ENCODE measurements around the gene XRCC5. TPM values are rescaled to one million over a fixed set of nuclear protein-coding genes. Genes with fewer than 3 reads are reported as not detected.

XRCC5 gene
- total RNA-seq, 2 donors from 2014 or later = 205 to 244 TPM

DNA sequence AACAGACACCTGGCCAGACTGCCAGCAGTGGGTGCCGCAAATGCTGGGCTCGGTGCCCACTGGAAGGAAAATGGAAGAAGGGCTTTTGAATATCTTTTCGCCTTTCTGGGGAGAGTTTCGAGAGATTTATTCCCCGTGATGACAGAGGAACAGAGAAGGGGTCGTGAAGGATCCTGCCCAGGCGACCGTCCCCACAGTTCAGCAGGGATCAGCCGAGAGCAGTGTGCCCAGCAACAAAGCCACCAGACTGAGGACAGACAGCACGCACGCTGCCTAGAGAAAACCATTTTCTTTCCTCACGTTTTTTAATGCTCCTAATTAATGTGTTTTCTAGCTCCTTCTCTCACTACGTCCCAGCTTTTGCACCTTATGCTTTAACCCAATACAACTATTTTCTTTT lies 47.7 kb downstream of the XRCC5 start:
- no peaks in the 10 kb centered on the region for H3K27me3 ChIP-seq
- no peaks in the 10 kb centered on the region for H3K9me3 ChIP-seq
- TF ChIP-seq, protein P1, sequence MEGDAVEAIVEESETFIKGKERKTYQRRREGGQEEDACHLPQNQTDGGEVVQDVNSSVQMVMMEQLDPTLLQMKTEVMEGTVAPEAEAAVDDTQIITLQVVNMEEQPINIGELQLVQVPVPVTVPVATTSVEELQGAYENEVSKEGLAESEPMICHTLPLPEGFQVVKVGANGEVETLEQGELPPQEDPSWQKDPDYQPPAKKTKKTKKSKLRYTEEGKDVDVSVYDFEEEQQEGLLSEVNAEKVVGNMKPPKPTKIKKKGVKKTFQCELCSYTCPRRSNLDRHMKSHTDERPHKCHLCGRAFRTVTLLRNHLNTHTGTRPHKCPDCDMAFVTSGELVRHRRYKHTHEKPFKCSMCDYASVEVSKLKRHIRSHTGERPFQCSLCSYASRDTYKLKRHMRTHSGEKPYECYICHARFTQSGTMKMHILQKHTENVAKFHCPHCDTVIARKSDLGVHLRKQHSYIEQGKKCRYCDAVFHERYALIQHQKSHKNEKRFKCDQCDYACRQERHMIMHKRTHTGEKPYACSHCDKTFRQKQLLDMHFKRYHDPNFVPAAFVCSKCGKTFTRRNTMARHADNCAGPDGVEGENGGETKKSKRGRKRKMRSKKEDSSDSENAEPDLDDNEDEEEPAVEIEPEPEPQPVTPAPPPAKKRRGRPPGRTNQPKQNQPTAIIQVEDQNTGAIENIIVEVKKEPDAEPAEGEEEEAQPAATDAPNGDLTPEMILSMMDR (IDR thresholded peaks at IDR 0.05) = no peak
- no peak overlapping the region for H3K27ac ChIP-seq
- no peaks in the 10 kb centered on the region for H3K4me1 ChIP-seq
- H3K36me3 ChIP-seq = peaks cover 19% of the 10 kb centered on the region
- intact Hi-C loops (cut with DNase I) = no loop called here
- H3K4me3 ChIP-seq = no peak overlapping the region
- no peak for DNase-seq
- no peak overlapping the region for H3K9ac ChIP-seq (ENCODE audit: low read depth in 2 of 2, low read length in 2 of 2)

DNA sequence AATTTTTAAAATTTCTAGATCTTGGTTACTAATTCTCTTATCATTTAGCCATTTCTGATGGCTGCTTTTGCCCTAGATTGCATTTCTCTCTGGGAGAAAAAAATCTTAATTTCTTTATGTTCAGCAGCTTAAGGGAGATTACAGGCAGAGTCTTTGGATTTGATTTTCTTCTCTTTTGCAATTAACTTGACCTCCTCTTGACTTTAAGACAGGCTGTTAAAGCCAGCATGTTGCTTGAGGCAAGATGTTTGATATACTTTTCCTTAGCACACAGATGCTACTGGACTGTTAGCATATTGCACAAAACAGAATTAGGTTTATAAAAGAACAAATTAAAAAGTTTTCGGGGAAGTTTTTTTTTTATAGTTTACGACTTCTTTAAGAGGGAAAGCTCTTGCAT lies 50.0 kb downstream of the XRCC5 start:
- H3K9me3 ChIP-seq = no peaks in the 10 kb centered on the region
- H3K4me1 ChIP-seq = no peaks in the 10 kb centered on the region
- no peak for DNase-seq
- intact Hi-C loops (cut with DNase I) = no loop called here
- no peak overlapping the region for H3K4me3 ChIP-seq
- H3K27ac ChIP-seq = no peak overlapping the region
- H3K36me3 ChIP-seq = peaks cover 18% of the 10 kb centered on the region
- H3K9ac ChIP-seq (ENCODE audit: low read depth in 2 of 2, low read length in 2 of 2) = no peak overlapping the region
- TF ChIP-seq, protein P1 (IDR thresholded peaks at IDR 0.05) = no peak
- no peaks in the 10 kb centered on the region for H3K27me3 ChIP-seq

DNA sequence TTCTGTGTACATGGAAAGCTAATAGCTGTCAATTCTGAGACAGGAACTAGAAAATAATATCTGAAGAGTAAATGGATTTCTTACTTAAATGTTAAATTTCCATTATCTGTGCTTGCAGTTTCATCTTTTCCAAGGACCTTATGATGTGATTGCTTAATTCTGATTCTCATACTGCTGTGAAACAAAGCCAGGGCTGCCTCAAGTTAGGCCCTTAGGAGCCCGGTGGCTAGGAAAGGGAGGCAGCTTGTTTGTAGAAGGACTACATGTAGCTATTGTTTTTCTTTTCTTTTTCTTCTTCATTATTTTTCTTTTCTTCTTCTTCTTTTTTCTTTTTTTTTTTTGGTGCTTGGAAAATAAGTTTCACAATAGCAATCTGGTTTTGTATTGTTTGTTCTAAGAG lies 50.5 kb downstream of the XRCC5 start:
- Histone ChIP-seq H3K27ac (no peak overlapping the region), H3K4me3 (no peak overlapping the region), H3K9me3 (no peaks in the 10 kb centered on the region), H3K36me3 (peaks cover 18% of the 10 kb centered on the region), H3K9ac (ENCODE audit: low read depth in 2 of 2, low read length in 2 of 2) (no peak overlapping the region), H3K27me3 (no peaks in the 10 kb centered on the region), H3K4me1 (no peaks in the 10 kb centered on the region)
- no peak for DNase-seq
- TF ChIP-seq, protein P1 (IDR thresholded peaks at IDR 0.05) = no peak
- intact Hi-C loops (cut with DNase I) = no loop called here

DNA sequence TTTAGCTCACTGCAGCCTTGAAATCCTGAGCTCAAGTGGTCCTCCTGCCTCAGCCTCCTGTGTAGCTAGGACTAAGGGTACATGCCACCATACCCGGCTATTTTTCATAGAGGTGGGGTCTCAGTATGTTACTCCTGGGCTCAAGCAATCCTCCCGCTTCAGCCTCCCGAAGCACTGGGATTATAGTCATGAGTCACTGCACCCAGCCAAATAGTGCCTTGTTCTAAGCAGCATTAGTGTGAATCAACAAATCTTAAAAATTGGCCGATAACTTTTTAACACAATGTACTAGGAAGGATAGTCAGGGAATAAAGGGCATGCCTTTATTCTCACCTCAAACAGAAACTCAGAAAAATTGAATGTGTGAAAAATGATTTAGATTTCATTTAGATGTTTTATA lies 51.6 kb downstream of the XRCC5 start:
- Histone ChIP-seq H3K9me3 (no peaks in the 10 kb centered on the region), H3K36me3 (peaks cover 18% of the 10 kb centered on the region), H3K27me3 (no peaks in the 10 kb centered on the region), H3K27ac (no peak overlapping the region), H3K4me3 (no peak overlapping the region), H3K4me1 (no peaks in the 10 kb centered on the region), H3K9ac (ENCODE audit: low read depth in 2 of 2, low read length in 2 of 2) (no peak overlapping the region)
- intact Hi-C loops (cut with DNase I) = no loop called here
- no peak for DNase-seq
- TF ChIP-seq, protein P1 (IDR thresholded peaks at IDR 0.05) = no peak

DNA sequence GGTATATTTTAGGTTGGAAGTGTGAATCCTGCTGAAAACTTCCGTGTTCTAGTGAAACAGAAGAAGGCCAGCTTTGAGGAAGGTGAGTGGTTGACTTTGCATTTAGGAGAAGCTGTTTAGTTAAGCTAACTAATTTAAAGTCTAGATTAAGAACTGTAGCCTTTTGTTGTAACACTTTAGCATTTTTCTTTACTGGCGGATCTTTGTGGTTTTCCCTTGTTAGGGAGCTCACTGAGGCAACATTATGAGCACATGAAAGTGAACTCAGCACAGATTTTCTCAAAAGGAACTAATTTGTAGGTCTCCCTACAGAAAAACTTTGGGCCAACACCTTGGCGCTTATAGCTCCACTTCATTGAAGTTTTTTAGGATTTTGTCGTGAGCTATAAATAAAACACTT lies 52.8 kb downstream of the XRCC5 start:
- intact Hi-C loops (cut with DNase I) = no loop called here

More for the DNA sequence above, 52.8 kb downstream of the XRCC5 start:
- H3K4me3 ChIP-seq = no peak overlapping the region
- TF ChIP-seq, protein P1 (IDR thresholded peaks at IDR 0.05) = no peak
- no peaks in the 10 kb centered on the region for H3K9me3 ChIP-seq
- H3K4me1 ChIP-seq = no peaks in the 10 kb centered on the region
- no peak for DNase-seq
- no peak overlapping the region for H3K27ac ChIP-seq
- no peaks in the 10 kb centered on the region for H3K27me3 ChIP-seq
- no peak overlapping the region for H3K9ac ChIP-seq (ENCODE audit: low read depth in 2 of 2, low read length in 2 of 2)
- peaks cover 15% of the 10 kb centered on the region for H3K36me3 ChIP-seq

Measured in colonic mucosa (tissue), 4 donors.